Calu3 (cell line): ENCODE data around the gene KIRREL1. TPM values are rescaled to one million over a fixed set of nuclear protein-coding genes. Genes with fewer than 3 reads are reported as not detected.

Source experiments
- BruUV-seq: library from RNA; stranded (reverse); fragments of 400-500 nt; replicated peaks from 2 replicates; lab custom pipeline; 2021; lab: Mats Ljungman, UMichigan
- CTCF ChIA-PET: fragments of 300-600 bp; sonication (Branson Sonifier 250); formaldehyde crosslinking; loops from one replicate; lab custom pipeline; 2022; ENCODE audit warnings: antibody characterized with exemption; lab: Charles Lee
- DNase-seq: peaks from one replicate; pipeline ENCODE4 v3.0.0; 2022
- H3K27ac Mint-ChIP-seq: one replicate; pipeline ENCODE4 v1.8.0; 2022; ENCODE audit warnings: mixed read lengths; ENCODE audit not compliant: unreplicated experiment
- H3K27me3 Mint-ChIP-seq: one replicate; pipeline ENCODE4 v1.8.0; 2022; ENCODE audit warnings: mixed read lengths; ENCODE audit not compliant: unreplicated experiment
- H3K36me3 Mint-ChIP-seq: one replicate; pipeline ENCODE4 v1.8.0; 2022; ENCODE audit warnings: mild to moderate bottlenecking, moderate library complexity, mixed read lengths; ENCODE audit not compliant: insufficient read depth, unreplicated experiment
- H3K4me1 Mint-ChIP-seq: one replicate; pipeline ENCODE4 v1.8.0; 2022; ENCODE audit warnings: mild to moderate bottlenecking, low read depth, mixed read lengths; ENCODE audit not compliant: unreplicated experiment
- H3K4me3 Mint-ChIP-seq: one replicate; pipeline ENCODE4 v1.8.0; 2022; ENCODE audit warnings: mild to moderate bottlenecking, low read depth, moderate library complexity, mixed read lengths; ENCODE audit not compliant: unreplicated experiment
- H3K9me3 Mint-ChIP-seq: one replicate; pipeline ENCODE4 v1.8.0; 2022; ENCODE audit warnings: low read depth, mixed read lengths; ENCODE audit not compliant: unreplicated experiment
- CTCF ChIP-seq: fragments of 200-600 bp; IDR thresholded peaks from one replicate; pipeline ENCODE4 v1.8.0; 2022; ENCODE audit warnings: antibody characterized with exemption; ENCODE audit not compliant: unreplicated experiment
- intact Hi-C: fragments of 100-400 bp; cut with micrococcal nuclease; formaldehyde crosslinking; loops from one replicate; pipeline ENCODE4 v1.10.0; 2022; ENCODE audit not compliant: unreplicated experiment
- total RNA-seq: library from RNA; stranded (reverse); gene quantifications from 2 replicates; pipeline ENCODE4 v1.2.3, GENCODE V29; 2022

KIRREL1 gene
- total RNA-seq, 1 experiment from 2014 or later, result 31.4 TPM

- no peaks in the 10 kb centered on the region for H3K36me3 Mint-ChIP-seq
- TF ChIP-seq CTCF, result peak; percentile 83
- no peaks in the 10 kb centered on the region for H3K9me3 Mint-ChIP-seq
- BruUV-seq, result no TSS peak
- peak; percentile 75 for DNase-seq
- H3K27ac Mint-ChIP-seq, result no peak overlapping the region
- intact Hi-C loops, result loop anchor here (1.0 to 10.0 kb wide), 6 partner anchors 129 to 957 kb away; no protein-coding TSS in a partner anchor
- H3K4me1 Mint-ChIP-seq, result peaks cover 23% of the 10 kb centered on the region
- peaks cover 23% of the 10 kb centered on the region for H3K27me3 Mint-ChIP-seq
- H3K4me3 Mint-ChIP-seq, result no peak overlapping the region
- CTCF ChIA-PET, result interaction anchor here (0.6 to 10.3 kb wide), 19 partner anchors 8 to 938 kb away, joined by 3 to 175 read pairs (median 5); partner anchors contain the start of gene KIRREL1
Measured at GRCh38 chr1:158121604-158122254, 128.3 kb downstream of the KIRREL1 start.

GRCh38 chr1:158122833-158123388 is 129.5 kb downstream of the KIRREL1 start:
- intact Hi-C loops, result loop anchor here (5.0 to 10.0 kb wide), 4 partner anchors 438 to 958 kb away; no protein-coding TSS in a partner anchor
- H3K4me3 Mint-ChIP-seq, result no peak overlapping the region
- no TSS peak for BruUV-seq
- H3K9me3 Mint-ChIP-seq, result no peaks in the 10 kb centered on the region
- no peak overlapping the region for H3K27ac Mint-ChIP-seq
- no peaks in the 10 kb centered on the region for H3K36me3 Mint-ChIP-seq
- TF ChIP-seq CTCF, result no peak
- no peak for DNase-seq
- H3K27me3 Mint-ChIP-seq, result peaks cover 35% of the 10 kb centered on the region
- CTCF ChIA-PET, result interaction anchor here (2.8 to 10.3 kb wide), 3 partner anchors 131 to 174 kb away, joined by 7 to 175 read pairs (median 137); partner anchors contain the start of gene KIRREL1
- H3K4me1 Mint-ChIP-seq, result peaks cover 23% of the 10 kb centered on the region

- Mint-ChIP-seq H3K36me3 (no peaks in the 10 kb centered on the region), H3K4me3 (no peak overlapping the region), H3K27me3 (peaks cover 40% of the 10 kb centered on the region), H3K4me1 (peaks cover 23% of the 10 kb centered on the region), H3K27ac (no peak overlapping the region), H3K9me3 (no peaks in the 10 kb centered on the region)
- TF ChIP-seq CTCF, result no peak
- CTCF ChIA-PET, result interaction anchor here (0.6 to 10.3 kb wide), 14 partner anchors 10 to 629 kb away, joined by 3 to 175 read pairs (median 4); partner anchors contain the start of gene KIRREL1
- BruUV-seq, result no TSS peak
- DNase-seq, result peak; percentile 66
- intact Hi-C loops, result loop anchor here (2.0 to 10.0 kb wide), 6 partner anchors 243 to 959 kb away; no protein-coding TSS in a partner anchor
Measured at GRCh38 chr1:158124034-158124433, 130.6 kb downstream of the KIRREL1 start.

GRCh38 chr1:158124999-158125398 is 131.6 kb downstream of the KIRREL1 start:
- no TSS peak for BruUV-seq
- H3K27me3 Mint-ChIP-seq, result peaks cover 46% of the 10 kb centered on the region
- no peak overlapping the region for H3K27ac Mint-ChIP-seq
- peak; percentile 91 for TF ChIP-seq CTCF
- no peaks in the 10 kb centered on the region for H3K9me3 Mint-ChIP-seq
- peaks cover 23% of the 10 kb centered on the region for H3K4me1 Mint-ChIP-seq
- CTCF ChIA-PET, result interaction anchor here (0.7 to 10.3 kb wide), 22 partner anchors 8 to 743 kb away, joined by 3 to 175 read pairs (median 5); partner anchors contain the start of gene KIRREL1
- no peaks in the 10 kb centered on the region for H3K36me3 Mint-ChIP-seq
- no peak overlapping the region for H3K4me3 Mint-ChIP-seq
- peak; percentile 85 for DNase-seq
- intact Hi-C loops, result loop anchor here (1.0 to 10.0 kb wide), 9 partner anchors 159 to 960 kb away; no protein-coding TSS in a partner anchor
